Measurements from ENCODE around the gene BABAM1. TPM values are rescaled to one million over a fixed set of nuclear protein-coding genes. Genes with fewer than 3 reads are reported as not detected.

The BABAM1 gene
- total RNA-seq, 1 donor: 101 TPM

DNA sequence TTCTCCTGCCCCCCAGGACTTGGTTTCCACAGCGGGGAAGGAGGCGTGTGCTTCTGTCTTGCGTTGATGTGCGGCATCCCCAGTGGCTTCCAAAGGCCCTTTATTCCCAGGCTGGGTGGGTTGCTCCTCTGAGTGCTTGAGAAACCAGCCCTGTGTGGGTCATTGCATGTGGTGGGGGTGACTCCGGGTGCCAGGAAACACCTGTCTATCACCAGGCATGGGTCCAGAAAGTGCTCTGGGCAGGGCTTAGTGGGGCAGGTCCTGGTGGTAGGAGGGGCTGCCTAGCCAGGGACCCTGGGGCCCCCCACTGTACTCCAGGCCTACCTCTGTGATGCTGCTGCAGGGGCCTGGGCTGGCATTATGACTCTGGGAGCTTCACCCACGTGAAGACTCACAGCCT lies 51.7 kb downstream of the BABAM1 start:
- TF ChIP-seq, protein P1, sequence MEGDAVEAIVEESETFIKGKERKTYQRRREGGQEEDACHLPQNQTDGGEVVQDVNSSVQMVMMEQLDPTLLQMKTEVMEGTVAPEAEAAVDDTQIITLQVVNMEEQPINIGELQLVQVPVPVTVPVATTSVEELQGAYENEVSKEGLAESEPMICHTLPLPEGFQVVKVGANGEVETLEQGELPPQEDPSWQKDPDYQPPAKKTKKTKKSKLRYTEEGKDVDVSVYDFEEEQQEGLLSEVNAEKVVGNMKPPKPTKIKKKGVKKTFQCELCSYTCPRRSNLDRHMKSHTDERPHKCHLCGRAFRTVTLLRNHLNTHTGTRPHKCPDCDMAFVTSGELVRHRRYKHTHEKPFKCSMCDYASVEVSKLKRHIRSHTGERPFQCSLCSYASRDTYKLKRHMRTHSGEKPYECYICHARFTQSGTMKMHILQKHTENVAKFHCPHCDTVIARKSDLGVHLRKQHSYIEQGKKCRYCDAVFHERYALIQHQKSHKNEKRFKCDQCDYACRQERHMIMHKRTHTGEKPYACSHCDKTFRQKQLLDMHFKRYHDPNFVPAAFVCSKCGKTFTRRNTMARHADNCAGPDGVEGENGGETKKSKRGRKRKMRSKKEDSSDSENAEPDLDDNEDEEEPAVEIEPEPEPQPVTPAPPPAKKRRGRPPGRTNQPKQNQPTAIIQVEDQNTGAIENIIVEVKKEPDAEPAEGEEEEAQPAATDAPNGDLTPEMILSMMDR (IDR thresholded peaks at IDR 0.05; ENCODE audit: insufficient read depth, low read depth, low read length): no peak
- DNase-seq (ENCODE audit: low read depth): no peak
- H3K4me3 ChIP-seq (ENCODE audit: low read depth, low read length): no peak overlapping the region

DNA sequence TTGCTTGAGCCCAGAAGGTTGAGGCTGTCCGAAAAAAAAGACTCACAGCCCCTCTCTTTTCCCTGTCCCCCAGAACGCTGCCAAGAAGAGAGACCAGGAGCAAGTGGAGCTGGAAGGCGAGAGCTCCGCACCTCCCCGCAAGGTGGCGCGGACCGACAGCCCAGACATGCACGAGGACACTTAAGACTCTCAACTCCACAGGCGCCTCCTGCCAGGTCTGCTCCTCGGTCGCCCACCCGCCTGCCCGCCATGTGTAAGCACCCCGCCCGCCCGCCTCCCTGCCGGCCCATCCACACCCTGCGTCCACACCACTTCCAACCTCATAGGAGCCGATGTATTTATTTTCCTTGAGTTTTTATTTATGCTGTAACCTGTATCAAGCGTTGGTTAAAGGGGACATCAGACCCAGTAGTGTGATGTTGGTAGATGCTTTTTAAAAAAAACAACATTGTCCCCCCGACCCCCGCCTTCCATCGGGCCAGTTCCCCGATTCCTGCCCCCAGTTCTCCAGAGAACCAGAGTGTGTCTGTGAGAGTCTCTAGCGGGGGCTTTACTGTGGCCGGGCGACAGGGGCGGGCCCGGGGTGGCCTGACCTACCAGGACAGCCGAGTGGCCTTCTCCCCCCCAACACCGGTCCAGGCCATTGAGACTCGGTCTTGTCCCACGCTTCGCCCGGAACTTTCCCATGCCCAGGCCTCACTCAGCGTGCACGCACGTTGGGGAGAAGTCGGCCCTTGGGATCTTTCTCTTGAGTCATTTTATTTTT lies 52.4 kb downstream of the BABAM1 start:
- no peak overlapping the region for H3K4me3 ChIP-seq (ENCODE audit: low read depth, low read length)
- TF ChIP-seq, protein P1 (IDR thresholded peaks at IDR 0.05; ENCODE audit: insufficient read depth, low read depth, low read length): no peak
- no peak for DNase-seq (ENCODE audit: low read depth)

DNA sequence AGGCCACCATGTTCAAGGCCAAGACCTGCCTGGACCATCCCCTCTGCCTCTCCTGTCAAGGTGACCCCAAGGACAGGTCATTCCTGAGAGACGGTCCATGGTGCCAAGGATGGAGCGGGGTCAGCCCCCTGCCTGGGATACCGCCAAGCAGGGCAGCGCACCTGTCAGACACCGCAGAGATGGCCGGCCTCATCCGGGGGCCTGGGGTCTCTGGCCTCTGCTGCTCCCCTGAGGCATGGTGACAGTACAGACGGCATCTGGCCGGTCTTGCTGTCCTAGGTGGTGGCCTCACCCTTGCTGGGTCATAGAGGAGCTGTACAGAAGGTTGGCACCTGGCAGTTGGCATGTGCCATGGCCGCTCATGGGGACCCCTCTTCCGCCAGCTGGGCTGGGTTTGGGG lies 53.2 kb downstream of the BABAM1 start:
- no peak for DNase-seq (ENCODE audit: low read depth)
- no peak overlapping the region for H3K4me3 ChIP-seq (ENCODE audit: low read depth, low read length)
- TF ChIP-seq, protein P1 (IDR thresholded peaks at IDR 0.05; ENCODE audit: insufficient read depth, low read depth, low read length): no peak

DNA sequence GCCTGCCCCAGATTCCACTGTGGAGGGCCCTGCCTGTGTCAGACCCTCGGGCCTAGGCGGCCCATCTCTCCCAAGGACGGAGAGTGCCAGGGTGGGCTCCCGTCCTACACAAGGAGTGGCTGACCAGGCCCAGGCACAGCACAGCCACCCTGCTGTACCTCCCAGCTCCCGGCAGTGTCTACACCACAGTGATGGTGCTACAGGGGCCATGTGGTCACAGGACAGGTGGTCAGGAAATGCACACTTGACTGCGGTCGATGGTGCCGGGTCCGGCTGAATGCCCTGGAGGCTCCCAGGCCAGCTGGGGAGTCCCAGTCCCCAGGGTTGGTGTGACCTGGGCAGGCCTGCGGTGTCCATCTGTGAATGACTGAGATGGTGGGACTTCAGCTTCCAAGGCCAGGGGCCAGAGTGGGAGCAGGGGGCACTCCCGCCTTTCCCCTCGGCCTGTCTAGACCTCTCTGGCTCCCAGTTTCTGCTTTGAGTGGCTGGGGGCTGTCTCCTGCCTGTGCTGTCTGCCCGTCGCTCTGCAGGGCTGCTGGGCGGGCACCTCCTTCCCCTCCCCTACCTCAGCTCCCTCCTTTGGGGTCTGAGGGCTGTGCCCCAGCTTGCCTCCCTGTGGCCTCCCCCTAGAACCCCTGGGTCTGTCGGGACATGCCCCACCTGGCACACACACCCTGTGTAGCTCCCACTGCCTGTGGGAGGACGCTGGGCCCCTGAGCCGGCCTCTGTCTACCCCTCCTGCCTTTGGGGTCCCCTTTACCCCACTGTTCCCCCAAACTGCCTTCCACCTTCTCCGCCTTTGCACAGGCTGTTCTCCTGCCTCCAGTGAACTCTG lies 54.6 kb downstream of the BABAM1 start:
- H3K4me3 ChIP-seq (ENCODE audit: low read depth, low read length): no peak overlapping the region
- DNase-seq (ENCODE audit: low read depth): no peak
- TF ChIP-seq, protein P1 (IDR thresholded peaks at IDR 0.05; ENCODE audit: insufficient read depth, low read depth, low read length): no peak

DNA sequence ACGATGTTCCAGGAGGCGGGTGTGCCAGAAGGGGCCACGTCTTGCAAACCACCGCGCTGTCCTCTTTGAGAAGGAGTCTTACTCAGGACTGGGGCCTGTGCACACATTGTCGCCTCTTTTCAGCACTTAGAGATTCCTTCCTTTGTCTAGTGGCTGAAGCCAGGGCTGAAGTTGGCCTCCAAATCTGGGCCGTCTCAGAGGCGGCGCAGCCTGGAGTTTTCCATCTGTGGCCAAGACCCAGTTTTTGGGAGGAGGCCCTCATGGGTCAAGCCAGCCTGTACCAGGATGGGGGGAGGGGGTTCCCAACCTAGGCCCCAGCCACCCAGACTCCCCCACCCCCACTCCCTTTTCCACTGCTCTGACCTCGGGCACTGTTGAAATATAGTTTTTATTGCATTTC lies 55.6 kb downstream of the BABAM1 start:
- no peak for DNase-seq (ENCODE audit: low read depth)
- H3K4me3 ChIP-seq (ENCODE audit: low read depth, low read length): no peak overlapping the region
- TF ChIP-seq, protein P1 (IDR thresholded peaks at IDR 0.05; ENCODE audit: insufficient read depth, low read depth, low read length): no peak

DNA sequence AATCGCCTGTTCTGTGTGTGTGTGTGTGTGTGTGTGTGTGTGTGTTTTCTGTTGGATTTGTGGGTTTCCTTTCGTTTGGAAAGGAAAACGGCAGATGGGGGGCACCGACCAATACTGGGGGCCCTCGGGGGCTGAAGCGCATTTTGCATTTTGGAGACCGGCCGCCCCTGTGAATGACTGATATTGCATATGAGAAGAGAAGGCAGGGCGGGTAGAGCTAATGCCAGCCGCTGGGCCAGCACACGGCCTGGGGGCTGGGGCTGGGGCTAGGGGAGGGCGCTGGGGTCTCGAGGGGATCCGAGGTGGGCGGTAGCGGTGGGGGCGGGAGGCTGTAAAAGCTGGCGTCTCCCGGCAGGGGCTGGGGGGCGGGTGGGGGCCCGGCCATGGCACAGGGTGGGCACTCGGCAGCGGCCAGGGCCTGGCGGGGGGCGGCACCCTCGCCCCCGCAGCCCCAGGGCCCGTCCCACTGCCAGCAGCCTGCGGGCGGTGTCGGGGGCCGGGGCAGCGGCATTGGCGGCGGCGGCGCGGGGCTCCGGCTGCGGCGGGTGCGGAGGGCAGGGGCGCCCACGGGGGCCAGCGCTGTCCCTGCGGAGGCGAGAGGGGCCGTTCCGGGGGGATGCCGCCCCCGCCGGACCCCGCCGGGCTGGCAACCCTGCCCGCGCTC lies 56.2 kb downstream of the BABAM1 start:
- H3K4me3 ChIP-seq (ENCODE audit: low read depth, low read length): no peak overlapping the region
- no peak for DNase-seq (ENCODE audit: low read depth)
- TF ChIP-seq, protein P1 (IDR thresholded peaks at IDR 0.05; ENCODE audit: insufficient read depth, low read depth, low read length): no peak

Measured in fibroblast of villous mesenchyme (primary cell).